ENCODE measurements around the gene OR56B1. TPM values are rescaled to one million over a fixed set of nuclear protein-coding genes. Genes with fewer than 3 reads are reported as not detected.

Gene OR56B1
- total RNA-seq, 1 donor from 2014 or later = not detected

DNA sequence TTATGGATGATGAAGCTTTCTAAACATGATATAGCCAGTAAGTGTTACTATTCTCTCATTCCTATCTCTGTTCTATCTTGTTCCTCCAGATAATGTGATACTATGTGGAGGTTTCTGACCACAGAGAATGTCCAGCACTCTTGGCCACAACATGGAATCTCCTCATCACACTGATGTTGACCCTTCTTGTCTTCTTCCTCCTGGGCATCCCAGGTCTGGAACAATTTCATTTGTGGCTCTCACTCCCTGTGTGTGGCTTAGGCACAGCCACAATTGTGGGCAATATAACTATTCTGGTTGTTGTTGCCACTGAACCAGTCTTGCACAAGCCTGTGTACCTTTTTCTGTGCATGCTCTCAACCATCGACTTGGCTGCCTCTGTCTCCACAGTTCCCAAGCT is 9.9 kb upstream of the OR56B1 start:
- no peak for DNase-seq (ENCODE audit: low spot score)

DNA sequence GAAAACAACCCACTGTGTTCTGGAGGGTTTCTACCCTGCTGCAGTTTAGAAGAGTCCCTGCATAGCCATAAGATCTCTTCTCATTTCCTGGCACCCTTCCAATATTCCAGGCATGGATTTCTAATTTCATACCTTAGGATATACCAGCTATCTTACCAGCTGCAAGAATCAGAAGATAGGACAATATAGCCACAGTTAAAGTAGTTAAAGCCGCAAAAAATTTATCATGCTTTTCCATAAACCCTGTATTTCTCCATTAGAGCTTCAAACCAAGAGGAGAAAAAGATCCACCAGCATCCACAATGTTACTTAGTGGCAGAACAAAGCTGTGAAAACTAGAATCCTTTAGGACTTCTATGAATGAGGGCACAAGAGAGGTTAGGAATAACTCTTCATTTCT is 8.6 kb upstream of the OR56B1 start:
- no peak for DNase-seq (ENCODE audit: low spot score)

DNA sequence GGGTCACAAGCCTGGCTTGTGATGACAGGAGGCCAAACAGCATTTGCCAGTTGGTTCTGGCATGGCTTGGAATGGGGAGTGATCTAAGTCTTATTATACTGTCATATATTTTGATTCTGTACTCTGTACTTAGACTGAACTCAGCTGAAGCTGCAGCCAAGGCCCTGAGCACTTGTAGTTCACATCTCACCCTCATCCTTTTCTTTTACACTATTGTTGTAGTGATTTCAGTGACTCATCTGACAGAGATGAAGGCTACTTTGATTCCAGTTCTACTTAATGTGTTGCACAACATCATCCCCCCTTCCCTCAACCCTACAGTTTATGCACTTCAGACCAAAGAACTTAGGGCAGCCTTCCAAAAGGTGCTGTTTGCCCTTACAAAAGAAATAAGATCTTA is 843 bp downstream of the OR56B1 start:
- no peak for DNase-seq (ENCODE audit: low spot score)

DNA sequence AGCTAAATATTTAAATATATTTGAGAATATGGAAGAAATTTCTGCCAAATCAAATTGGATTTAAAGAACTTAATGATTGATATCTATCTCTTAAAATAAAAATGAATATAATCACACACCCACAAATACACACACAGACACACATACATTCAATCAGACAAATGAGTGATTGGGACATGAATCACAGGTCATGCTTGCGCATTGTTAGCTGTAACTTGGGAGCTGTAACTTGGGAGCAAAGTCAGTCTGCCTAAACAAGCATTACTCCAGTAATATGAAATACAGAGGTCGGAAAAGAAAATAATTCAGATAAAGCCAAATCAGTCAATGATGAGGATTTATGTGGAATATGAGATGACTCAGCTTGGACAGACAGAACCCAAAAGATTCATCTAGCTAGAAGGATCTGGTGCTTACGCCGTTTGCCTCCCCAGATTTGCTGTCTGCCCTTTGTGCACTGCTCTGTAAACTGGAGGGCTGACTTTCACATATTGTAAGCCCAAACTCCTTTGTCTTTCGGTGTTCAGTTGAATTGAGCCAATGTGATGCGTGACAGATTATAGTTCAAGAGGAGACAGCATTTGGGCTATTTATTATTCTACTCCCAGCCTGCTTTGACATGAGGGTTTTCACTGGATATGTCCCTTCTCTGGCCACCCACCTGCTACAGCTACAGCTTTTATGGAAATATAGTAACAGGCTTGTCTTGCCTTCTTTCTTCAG is 1.6 kb downstream of the OR56B1 start:
- no peak for DNase-seq (ENCODE audit: low spot score)

DNA sequence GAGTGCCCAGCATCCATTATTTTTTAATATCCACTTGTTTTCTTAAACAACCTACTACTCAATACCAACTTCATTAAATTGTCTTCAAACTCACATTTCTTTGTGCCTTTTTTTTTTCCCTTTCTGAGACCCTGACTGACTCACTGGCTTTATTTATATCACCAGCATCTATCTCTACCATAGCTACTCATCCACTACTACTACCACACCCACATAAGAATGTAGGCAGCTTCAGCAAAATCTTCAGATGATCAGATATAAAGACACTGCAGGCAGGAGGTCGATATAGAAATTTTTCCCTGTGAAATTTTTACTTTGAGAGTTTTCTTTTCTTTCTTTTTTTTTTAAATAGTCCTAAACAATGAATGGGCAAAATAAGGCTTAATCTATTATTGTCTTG is 2.2 kb downstream of the OR56B1 start:
- DNase-seq (ENCODE audit: low spot score) = no peak

DNA sequence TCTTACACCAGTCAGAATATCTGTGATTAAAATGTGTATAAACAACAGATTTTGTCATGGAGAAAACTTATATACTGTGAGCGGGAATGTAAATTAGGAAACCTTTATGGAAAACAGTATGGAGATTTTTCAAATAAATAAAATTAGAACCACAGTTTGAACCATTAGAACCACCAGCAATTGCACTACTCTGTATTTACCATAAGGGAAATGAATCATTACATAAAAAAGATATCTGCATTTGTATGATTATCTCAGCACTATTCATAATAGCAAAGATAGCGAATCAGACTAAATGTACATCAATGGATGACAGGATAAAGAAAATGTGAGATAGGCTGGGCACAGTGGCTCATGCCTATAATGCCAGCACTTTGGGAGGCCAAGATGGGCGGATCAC is 10.4 kb downstream of the OR56B1 start:
- DNase-seq (ENCODE audit: low spot score) = no peak

DNA sequence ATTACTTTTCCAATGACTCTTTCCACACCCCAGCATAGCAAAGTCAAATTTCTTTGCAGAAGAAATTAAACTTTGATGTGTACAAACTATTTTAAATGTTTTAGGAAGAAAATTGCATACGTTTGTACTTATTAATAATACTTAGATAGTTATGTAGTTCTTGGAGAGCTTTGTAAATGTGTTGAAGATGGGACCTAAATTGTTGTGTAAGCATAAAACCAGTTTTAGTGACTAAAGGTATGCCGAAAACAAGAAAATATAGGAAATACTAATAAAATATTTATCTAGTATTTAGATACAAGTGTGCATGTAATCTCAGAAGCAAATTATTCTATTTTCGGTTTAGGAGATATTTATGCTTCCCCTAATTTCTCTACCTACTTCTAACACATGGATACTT is 13.6 kb downstream of the OR56B1 start:
- no peak for DNase-seq (ENCODE audit: low spot score)

DNA sequence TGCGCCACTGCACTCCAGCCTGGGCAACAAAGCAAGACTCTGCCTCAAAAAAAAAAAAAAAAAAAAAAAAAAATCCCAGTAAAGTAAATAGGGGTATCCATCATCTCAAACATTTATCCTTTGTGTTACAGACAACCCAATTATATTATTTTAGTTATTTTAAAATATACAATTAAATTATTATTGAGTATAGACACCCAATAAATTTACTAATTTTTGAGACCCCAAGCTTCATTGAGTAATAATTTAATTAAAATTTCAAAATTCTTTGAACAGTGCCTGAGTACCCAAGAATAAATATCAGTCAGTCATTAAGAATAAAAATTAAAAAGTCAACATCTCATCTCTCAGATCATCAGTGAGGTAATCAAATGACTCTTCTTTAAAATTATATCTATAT is 17.7 kb downstream of the OR56B1 start, which contains the start of gene OR52N4:
Gene OR52N4, plus strand, starts transcription at position 301 of the 400 bp plus-strand sequence. CDS start 498 bp downstream, outside the sequence.
- DNase-seq (ENCODE audit: low spot score) = no peak

DNA sequence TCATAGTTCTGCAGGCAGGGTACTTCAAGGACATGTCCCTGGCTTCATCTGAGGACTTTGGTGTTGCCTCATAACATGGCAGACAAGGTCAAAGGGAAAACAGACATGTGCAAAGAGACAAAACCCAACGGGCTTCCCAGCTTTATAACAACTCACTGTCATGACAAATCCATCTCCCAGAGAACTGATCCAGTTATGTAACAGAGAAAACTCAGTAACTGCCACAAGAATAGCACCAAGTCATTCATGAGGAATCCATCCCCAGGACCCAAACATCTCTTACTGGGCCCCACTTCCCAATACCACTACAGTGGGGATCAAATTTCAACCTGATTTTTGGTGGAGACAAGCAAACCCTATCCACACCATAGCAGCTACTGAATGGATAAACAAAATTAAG is 30.8 kb downstream of the OR56B1 start:
- DNase-seq (ENCODE audit: low spot score) = no peak

DNA sequence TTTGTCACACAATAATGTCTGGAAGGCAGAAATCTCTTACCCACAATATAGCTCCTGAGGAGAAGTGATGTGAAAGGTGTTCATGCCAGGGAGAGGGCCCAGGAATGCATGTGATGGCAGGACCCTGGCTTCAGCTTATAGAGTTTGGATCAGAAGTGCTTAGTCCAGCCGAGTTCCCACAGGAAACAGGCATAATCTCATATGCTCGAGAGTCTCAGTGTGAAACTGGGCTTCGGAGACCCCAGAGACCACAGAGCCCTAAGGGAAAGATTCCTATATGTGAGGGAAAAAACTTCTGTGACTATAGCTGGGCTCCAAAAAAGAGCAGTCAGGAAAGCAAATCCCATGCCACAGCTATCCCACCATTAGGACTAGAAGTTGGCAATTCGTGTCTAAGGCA is 47.0 kb downstream of the OR56B1 start, which contains the start of gene OR52N5:
Gene OR52N5, minus strand, starts transcription at position 101 of the 400 bp plus-strand sequence. CDS start 4,721 bp downstream, outside the sequence.
- DNase-seq (ENCODE audit: low spot score) = no peak

Other genes starting within 250 kb of the OR56B1 start
- not detected for gene OR52D1, start 247.8 kb upstream of the OR56B1 start, total RNA-seq
- gene UBQLN3, start 226.5 kb upstream of the OR56B1 start, total RNA-seq = 0.22 TPM
- gene UBQLNL, start 219.7 kb upstream of the OR56B1 start, total RNA-seq = 0.19 TPM
- not detected for gene OR52H1, start 187.9 kb upstream of the OR56B1 start, total RNA-seq
- not detected for gene OR52B6, start 155.6 kb upstream of the OR56B1 start, total RNA-seq
- gene TRIM6, start 139.8 kb upstream of the OR56B1 start, total RNA-seq = 1.4 TPM
- 6.1 TPM for gene TRIM34, start 111.4 kb upstream of the OR56B1 start, total RNA-seq
- 17.7 TPM for gene TRIM5, start 51.4 kb upstream of the OR56B1 start, total RNA-seq
- 58.5 TPM for gene TRIM22, start 46.7 kb upstream of the OR56B1 start, total RNA-seq
- not detected for gene OR52N4, start 17.8 kb downstream of the OR56B1 start, total RNA-seq
- 0.29 TPM for gene OR52N5, start 46.9 kb downstream of the OR56B1 start, total RNA-seq
- gene OR52N1, start 54.8 kb downstream of the OR56B1 start, total RNA-seq = 1.00 TPM
- gene OR52N2, start 72.5 kb downstream of the OR56B1 start, total RNA-seq = not detected
- not detected for gene OR52E6, start 105.4 kb downstream of the OR56B1 start, total RNA-seq
- gene OR52E8, start 121.2 kb downstream of the OR56B1 start, total RNA-seq = not detected
- not detected for gene OR52E4, start 144.2 kb downstream of the OR56B1 start, total RNA-seq
- gene OR52E5, start 156.8 kb downstream of the OR56B1 start, total RNA-seq = not detected
- not detected for gene OR56A3, start 205.8 kb downstream of the OR56B1 start, total RNA-seq
- not detected for gene OR56A5, start 232.0 kb downstream of the OR56B1 start, total RNA-seq

All from mesenteric fat pad (tissue), 1 donor.